Stimulated activated effector memory CD8-positive, alpha-beta T cell treated with anti-CD3 and anti-CD28 coated beads, Interleukin-12 subunit alpha, Interleukin-12 subunit beta, amount 100 ng/mL, for 72 hours (primary cell): ENCODE results near the gene IFI35.
"Not testable (repeated sequence)": the region's sequence is repeated elsewhere in the genome, so short reads cannot be mapped to it uniquely, and the experiment has no call there.

ENCODE experiments used
- ATAC-seq: fragments of 150-1000 bp; cut with Tn5 transposase; 2 replicates; pipeline ENCODE4 v1.10.0; 2021
- DNase-seq, 2 donors: peaks; one replicate each; pipeline ENCODE4 v3.0.0; 2021 to 2022; ENCODE audit warnings: low spot score in 2 of 2
- H3K27ac Mint-ChIP-seq: one replicate; pipeline ENCODE4 v1.8.0; 2022; ENCODE audit warnings: mild to moderate bottlenecking, mixed read lengths
- H3K36me3 Mint-ChIP-seq: one replicate; pipeline ENCODE4 v1.8.0; 2022; ENCODE audit warnings: mild to moderate bottlenecking, mixed read lengths
- H3K4me1 Mint-ChIP-seq: one replicate; pipeline ENCODE4 v1.8.0; 2022; ENCODE audit warnings: mixed read lengths
- H3K4me3 Mint-ChIP-seq: one replicate; pipeline ENCODE4 v1.8.0; 2022; ENCODE audit warnings: mild to moderate bottlenecking, mixed read lengths
- H3K9me3 Mint-ChIP-seq: one replicate; pipeline ENCODE4 v1.8.0; 2022; ENCODE audit warnings: mixed read lengths

IFI35 gene

GRCh38 chr17:43026595-43026994 is 20.0 kb downstream of the IFI35 start:
- Mint-ChIP-seq H3K27ac (no peak overlapping the region), H3K4me1 (peaks cover 10% of the 10 kb centered on the region), H3K36me3 (peaks cover 22% of the 10 kb centered on the region), H3K4me3 (no peak overlapping the region), H3K9me3 (no peaks in the 10 kb centered on the region)
- ATAC-seq = no peak
- no peak for DNase-seq

GRCh38 chr17:43027091-43028032 is 20.8 kb downstream of the IFI35 start:
- ATAC-seq (no peak), DNase-seq (no peak)
- Mint-ChIP-seq H3K27ac (no peak overlapping the region), H3K4me1 (peaks cover 10% of the 10 kb centered on the region), H3K9me3 (no peaks in the 10 kb centered on the region), H3K4me3 (no peak overlapping the region), H3K36me3 (peaks cover 17% of the 10 kb centered on the region)

- Mint-ChIP-seq H3K9me3 (no peaks in the 10 kb centered on the region), H3K36me3 (peaks cover 17% of the 10 kb centered on the region), H3K4me3 (no peak overlapping the region), H3K27ac (no peak overlapping the region), H3K4me1 (peaks cover 10% of the 10 kb centered on the region)
- ATAC-seq (no peak), DNase-seq (no peak)
Observed at GRCh38 chr17:43028221-43028861, 21.8 kb downstream of the IFI35 start.

GRCh38 chr17:43030137-43030767 is 23.7 kb downstream of the IFI35 start:
- Mint-ChIP-seq H3K4me1 (no peaks in the 10 kb centered on the region), H3K4me3 (no peak overlapping the region), H3K36me3 (peaks cover 10% of the 10 kb centered on the region), H3K9me3 (no peaks in the 10 kb centered on the region), H3K27ac (no peak overlapping the region)
- ATAC-seq = no peak
- DNase-seq = no peak

- Mint-ChIP-seq H3K4me1 (no peaks in the 10 kb centered on the region), H3K36me3 (no peaks in the 10 kb centered on the region), H3K27ac (no peak overlapping the region), H3K4me3 (no peak overlapping the region), H3K9me3 (no peaks in the 10 kb centered on the region)
- ATAC-seq = no peak
- DNase-seq = no peak
Observed at GRCh38 chr17:43031666-43032065, 25.1 kb downstream of the IFI35 start.

GRCh38 chr17:43033948-43034881 is 27.6 kb downstream of the IFI35 start:
- no peak overlapping the region for H3K4me3 Mint-ChIP-seq
- no peaks in the 10 kb centered on the region for H3K4me1 Mint-ChIP-seq
- ATAC-seq = no peak
- no peaks in the 10 kb centered on the region for H3K36me3 Mint-ChIP-seq
- no peak for DNase-seq
- peak overlapping the region; percentile 34 for H3K27ac Mint-ChIP-seq
- H3K9me3 Mint-ChIP-seq = no peaks in the 10 kb centered on the region

- no peaks in the 10 kb centered on the region for H3K4me1 Mint-ChIP-seq
- no peak overlapping the region for H3K4me3 Mint-ChIP-seq
- peak overlapping the region; percentile 4 for H3K27ac Mint-ChIP-seq
- DNase-seq (no peak), ATAC-seq (no peak)
- H3K9me3 Mint-ChIP-seq = no peaks in the 10 kb centered on the region
- H3K36me3 Mint-ChIP-seq = no peaks in the 10 kb centered on the region
Observed at GRCh38 chr17:43034894-43035293, 28.3 kb downstream of the IFI35 start.

- no peak for ATAC-seq
- Mint-ChIP-seq H3K27ac (no peak overlapping the region), H3K36me3 (no peaks in the 10 kb centered on the region), H3K4me1 (no peaks in the 10 kb centered on the region), H3K9me3 (no peaks in the 10 kb centered on the region), H3K4me3 (no peak overlapping the region)
- no peak for DNase-seq
Observed at GRCh38 chr17:43039646-43040045, 33.1 kb downstream of the IFI35 start.

GRCh38 chr17:43040655-43041054 is 34.1 kb downstream of the IFI35 start:
- H3K4me3 Mint-ChIP-seq = no peak overlapping the region
- no peak overlapping the region for H3K27ac Mint-ChIP-seq
- DNase-seq (no peak), ATAC-seq (no peak)
- no peaks in the 10 kb centered on the region for H3K9me3 Mint-ChIP-seq
- H3K36me3 Mint-ChIP-seq = peaks cover 9% of the 10 kb centered on the region
- H3K4me1 Mint-ChIP-seq = no peaks in the 10 kb centered on the region

GRCh38 chr17:43042025-43042628 is 35.5 kb downstream of the IFI35 start:
- no peak for DNase-seq
- H3K36me3 Mint-ChIP-seq = peaks cover 24% of the 10 kb centered on the region
- peak overlapping the region; percentile 14 for H3K27ac Mint-ChIP-seq

GRCh38 chr17:43043307-43043706 is 36.7 kb downstream of the IFI35 start:
- H3K36me3 Mint-ChIP-seq = peaks cover 32% of the 10 kb centered on the region
- H3K27ac Mint-ChIP-seq = no peak overlapping the region
- no peaks in the 10 kb centered on the region for H3K4me1 Mint-ChIP-seq

More at GRCh38 chr17:43042025-43042628, 35.5 kb downstream of the IFI35 start:
- ATAC-seq = no peak
- no peaks in the 10 kb centered on the region for H3K4me1 Mint-ChIP-seq
- no peak overlapping the region for H3K4me3 Mint-ChIP-seq
- H3K9me3 Mint-ChIP-seq = no peaks in the 10 kb centered on the region

GRCh38 chr17:43044024-43044423 is 37.4 kb downstream of the IFI35 start:
- H3K27ac Mint-ChIP-seq = no peak overlapping the region
- no peak for DNase-seq
- no peak for ATAC-seq
- H3K9me3 Mint-ChIP-seq = no peaks in the 10 kb centered on the region
- peaks cover 37% of the 10 kb centered on the region for H3K36me3 Mint-ChIP-seq
- H3K4me1 Mint-ChIP-seq = no peaks in the 10 kb centered on the region
- H3K4me3 Mint-ChIP-seq = no peak overlapping the region

More at GRCh38 chr17:43043307-43043706, 36.7 kb downstream of the IFI35 start:
- Mint-ChIP-seq H3K9me3 (no peaks in the 10 kb centered on the region), H3K4me3 (no peak overlapping the region)
- ATAC-seq = no peak
- DNase-seq = no peak

GRCh38 chr17:43051969-43052368 is 45.4 kb downstream of the IFI35 start:
- Mint-ChIP-seq H3K4me3 (no peak overlapping the region), H3K36me3 (peaks cover 83% of the 10 kb centered on the region), H3K9me3 (no peaks in the 10 kb centered on the region), H3K27ac (no peak overlapping the region), H3K4me1 (no peaks in the 10 kb centered on the region)
- DNase-seq (no peak), ATAC-seq (no peak)

GRCh38 chr17:43053008-43053407 is 46.4 kb downstream of the IFI35 start:
- not testable (repeated sequence) for H3K4me1 Mint-ChIP-seq, DNase-seq, H3K9me3 Mint-ChIP-seq, ATAC-seq, H3K4me3 Mint-ChIP-seq, H3K27ac Mint-ChIP-seq
- peaks cover 87% of the 10 kb centered on the region for H3K36me3 Mint-ChIP-seq
